Glomerular visceral epithelial cell (primary cell): Measurements from ENCODE around the gene RASGEF1C.

ENCODE experiments used
- DNase-seq: peaks from one replicate; pipeline ENCODE4 v3.0.0-alpha.2; 2016; ENCODE audit errors: extremely low spot score

RASGEF1C gene

GRCh38 chr5:180179442-180180420 is 29.3 kb downstream of the RASGEF1C start:
- DNase-seq, result no peak

- no peak for DNase-seq
These were observed 30.2 kb downstream of the RASGEF1C start for GRCh38 chr5:180178531-180179441.

GRCh38 chr5:180176191-180176590 is 32.8 kb downstream of the RASGEF1C start:
- no peak for DNase-seq

GRCh38 chr5:180175015-180175431 is 34.0 kb downstream of the RASGEF1C start:
- DNase-seq, result no peak

- DNase-seq, result no peak
These were observed 34.4 kb downstream of the RASGEF1C start for GRCh38 chr5:180174587-180174972.

GRCh38 chr5:180173875-180174586 is 35.0 kb downstream of the RASGEF1C start:
- DNase-seq, result peak; percentile 52

- DNase-seq, result no peak
These were observed 35.8 kb downstream of the RASGEF1C start for GRCh38 chr5:180173198-180173544.

- DNase-seq, result peak; percentile 17
These were observed 36.4 kb downstream of the RASGEF1C start for GRCh38 chr5:180172447-180173197.

- no peak for DNase-seq
These were observed 37.4 kb downstream of the RASGEF1C start for GRCh38 chr5:180171568-180172094.

GRCh38 chr5:180170810-180171567 is 38.0 kb downstream of the RASGEF1C start:
- no peak for DNase-seq

GRCh38 chr5:180170106-180170809 is 38.8 kb downstream of the RASGEF1C start:
- DNase-seq, result no peak

- DNase-seq, result no peak
These were observed 39.5 kb downstream of the RASGEF1C start for GRCh38 chr5:180169248-180170105.

GRCh38 chr5:180168758-180169157 is 40.3 kb downstream of the RASGEF1C start:
- no peak for DNase-seq

GRCh38 chr5:180166176-180166575 is 42.8 kb downstream of the RASGEF1C start:
- no peak for DNase-seq

GRCh38 chr5:180162304-180162661 is 46.7 kb downstream of the RASGEF1C start:
- DNase-seq, result no peak

- no peak for DNase-seq
These were observed 47.3 kb downstream of the RASGEF1C start for GRCh38 chr5:180161420-180162303.

- no peak for DNase-seq
These were observed 48.2 kb downstream of the RASGEF1C start for GRCh38 chr5:180160789-180161188.

GRCh38 chr5:180160215-180160614 is 48.8 kb downstream of the RASGEF1C start:
- DNase-seq, result no peak
